Measurements from ENCODE around the gene MRM2.
A peak's percentile ranks its signal among the peaks of the same experiment; 100 is the strongest.

MRM2 gene

GRCh38 chr7:2222516-2222915, 19.5 kb downstream of the MRM2 start:
- no peak for DNase-seq (ENCODE audit: low read depth, low spot score)

GRCh38 chr7:2220954-2221353, 21.1 kb downstream of the MRM2 start:
- no peak for DNase-seq (ENCODE audit: low read depth, low spot score)

- no peak for DNase-seq (ENCODE audit: low read depth, low spot score)
These were observed 21.5 kb downstream of the MRM2 start for GRCh38 chr7:2220506-2220905.

GRCh38 chr7:2220030-2220429, 22.0 kb downstream of the MRM2 start:
- no peak for DNase-seq (ENCODE audit: low read depth, low spot score)

GRCh38 chr7:2219606-2220005, 22.4 kb downstream of the MRM2 start:
- no peak for DNase-seq (ENCODE audit: low read depth, low spot score)

- DNase-seq (ENCODE audit: low read depth, low spot score): no peak
These were observed 22.9 kb downstream of the MRM2 start for GRCh38 chr7:2219136-2219535.

- no peak for DNase-seq (ENCODE audit: low read depth, low spot score)
These were observed 23.6 kb downstream of the MRM2 start for GRCh38 chr7:2218444-2218785.

- DNase-seq (ENCODE audit: low read depth, low spot score): peak; percentile 53
These were observed 24.1 kb downstream of the MRM2 start for GRCh38 chr7:2217716-2218443.

GRCh38 chr7:2217206-2217605, 24.8 kb downstream of the MRM2 start:
- no peak for DNase-seq (ENCODE audit: low read depth, low spot score)

- no peak for DNase-seq (ENCODE audit: low read depth, low spot score)
These were observed 26.2 kb downstream of the MRM2 start for GRCh38 chr7:2215851-2216250.

- no peak for DNase-seq (ENCODE audit: low read depth, low spot score)
These were observed 27.4 kb downstream of the MRM2 start for GRCh38 chr7:2214636-2215035.

- DNase-seq (ENCODE audit: low read depth, low spot score): no peak
These were observed 28.3 kb downstream of the MRM2 start for GRCh38 chr7:2213551-2214215.

- peak; percentile 36 for DNase-seq (ENCODE audit: low read depth, low spot score)
These were observed 29.1 kb downstream of the MRM2 start for GRCh38 chr7:2212906-2213305.

- DNase-seq (ENCODE audit: low read depth, low spot score): no peak
These were observed 30.1 kb downstream of the MRM2 start for GRCh38 chr7:2211926-2212325.

GRCh38 chr7:2211259-2211880, 30.6 kb downstream of the MRM2 start:
- no peak for DNase-seq (ENCODE audit: low read depth, low spot score)

- DNase-seq (ENCODE audit: low read depth, low spot score): no peak
These were observed 31.3 kb downstream of the MRM2 start for GRCh38 chr7:2210551-2211258.

GRCh38 chr7:2209961-2210323, 32.1 kb downstream of the MRM2 start:
- DNase-seq (ENCODE audit: low read depth, low spot score): no peak

GRCh38 chr7:2209146-2209960, 32.7 kb downstream of the MRM2 start:
- peak; percentile 90 for DNase-seq (ENCODE audit: low read depth, low spot score)

- no peak for DNase-seq (ENCODE audit: low read depth, low spot score)
These were observed 33.3 kb downstream of the MRM2 start for GRCh38 chr7:2208712-2209111.

- DNase-seq (ENCODE audit: low read depth, low spot score): no peak
These were observed 36.8 kb downstream of the MRM2 start for GRCh38 chr7:2205036-2205780.

GRCh38 chr7:2204446-2204845, 37.6 kb downstream of the MRM2 start:
- DNase-seq (ENCODE audit: low read depth, low spot score): no peak
